SK-N-MC (cell line): Measurements from ENCODE around the gene TMEM185A.

Experiments
- EZH2 ChIP-seq: fragments of 200-600 bp; sonication (generic); IDR thresholded peaks from one replicate; pipeline ENCODE4 v1.6.1; 2017; ENCODE audit warnings: antibody characterized with exemption
- POLR2AphosphoS5 ChIP-seq: IDR thresholded peaks from 2 replicates; pipeline ENCODE4 v1.6.1; 2012; ENCODE audit warnings: mild to moderate bottlenecking, low read depth, low read length, borderline replicate concordance

GRCh38 chrX:149607699-149608098 lies 23.9 kb downstream of the TMEM185A start:
- TF ChIP-seq POLR2AphosphoS5 = no peak
- no peak for TF ChIP-seq EZH2
